Lower leg skin (tissue), 3 donors: ENCODE measurements around the gene ZG16.

Source experiments
- POLR2A ChIP-seq, 2 donors: fragments of 450-650 bp; IDR thresholded peaks; one replicate each; pipeline ENCODE4 v1.6.1; 2016 to 2017; ENCODE audit warnings: antibody characterized with exemption in 2 of 2, mild to moderate bottlenecking in 1 of 2, moderate library complexity in 1 of 2
- TF ChIP-seq, protein P1 (sequence below), 3 donors: fragments of 450-650 bp; IDR thresholded peaks; one replicate each; pipeline ENCODE4 v1.5.1; 2016; ENCODE audit warnings: antibody characterized with exemption in 3 of 3, mild to moderate bottlenecking in 3 of 3, moderate library complexity in 2 of 3

- TF ChIP-seq POLR2A (IDR thresholded peaks at IDR 0.05) = no peak
- TF ChIP-seq, protein P1, sequence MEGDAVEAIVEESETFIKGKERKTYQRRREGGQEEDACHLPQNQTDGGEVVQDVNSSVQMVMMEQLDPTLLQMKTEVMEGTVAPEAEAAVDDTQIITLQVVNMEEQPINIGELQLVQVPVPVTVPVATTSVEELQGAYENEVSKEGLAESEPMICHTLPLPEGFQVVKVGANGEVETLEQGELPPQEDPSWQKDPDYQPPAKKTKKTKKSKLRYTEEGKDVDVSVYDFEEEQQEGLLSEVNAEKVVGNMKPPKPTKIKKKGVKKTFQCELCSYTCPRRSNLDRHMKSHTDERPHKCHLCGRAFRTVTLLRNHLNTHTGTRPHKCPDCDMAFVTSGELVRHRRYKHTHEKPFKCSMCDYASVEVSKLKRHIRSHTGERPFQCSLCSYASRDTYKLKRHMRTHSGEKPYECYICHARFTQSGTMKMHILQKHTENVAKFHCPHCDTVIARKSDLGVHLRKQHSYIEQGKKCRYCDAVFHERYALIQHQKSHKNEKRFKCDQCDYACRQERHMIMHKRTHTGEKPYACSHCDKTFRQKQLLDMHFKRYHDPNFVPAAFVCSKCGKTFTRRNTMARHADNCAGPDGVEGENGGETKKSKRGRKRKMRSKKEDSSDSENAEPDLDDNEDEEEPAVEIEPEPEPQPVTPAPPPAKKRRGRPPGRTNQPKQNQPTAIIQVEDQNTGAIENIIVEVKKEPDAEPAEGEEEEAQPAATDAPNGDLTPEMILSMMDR (IDR thresholded peaks at IDR 0.05) = no peak
Observed at GRCh38 chr16:29742683-29743275, 35.3 kb upstream of the ZG16 start.
